Measurements from ENCODE around the gene SCAI. TPM values are rescaled to one million over a fixed set of nuclear protein-coding genes. Genes with fewer than 3 reads are reported as not detected.

Gene SCAI
- total and polyA plus RNA-seq, 2 experiments from 2014 or later = 13.3 to 35.0 TPM

DNA sequence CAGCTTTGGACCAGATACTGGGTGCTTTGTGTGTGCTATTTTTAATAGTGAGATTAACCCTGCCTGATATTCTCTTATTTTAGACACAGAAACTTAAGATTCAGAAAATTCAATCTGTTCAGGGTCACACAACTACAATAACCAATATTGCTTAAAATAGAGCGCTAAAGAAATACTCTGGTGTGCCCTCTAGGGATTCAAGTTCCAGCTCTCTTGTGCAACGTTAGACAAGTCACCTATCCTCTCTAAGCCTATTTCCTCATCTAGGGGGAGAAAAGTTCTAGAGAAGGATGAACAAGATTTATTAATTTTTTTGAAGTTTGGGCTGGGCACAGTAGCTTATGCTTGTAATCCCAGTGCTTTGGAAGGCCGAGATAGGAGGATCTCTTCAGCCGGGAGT is 2.1 kb upstream of the SCAI start:
- no peak for DNase-seq (ENCODE audit: low spot score)
- no peak overlapping the region; the same call in 2 of the 3 replicates for H3K4me3 Mint-ChIP-seq
- peaks cover 10% of the 10 kb centered on the region for H3K27me3 Mint-ChIP-seq (ENCODE audit: insufficient read depth, low read depth, poor library complexity)

More for the DNA sequence above, 2.1 kb upstream of the SCAI start:
- no peak for ATAC-seq
- H3K9me2 ChIP-seq (ENCODE audit: insufficient read depth) = no peaks in the 10 kb centered on the region
- no peak overlapping the region for H3K27ac ChIP-seq (ENCODE audit: low read depth)
- H3K9me3 Mint-ChIP-seq = no peaks in the 10 kb centered on the region
- no peaks in the 10 kb centered on the region for H4K20me1 ChIP-seq (replicated peaks; ENCODE audit: insufficient read depth)
- TF ChIP-seq, protein P1, sequence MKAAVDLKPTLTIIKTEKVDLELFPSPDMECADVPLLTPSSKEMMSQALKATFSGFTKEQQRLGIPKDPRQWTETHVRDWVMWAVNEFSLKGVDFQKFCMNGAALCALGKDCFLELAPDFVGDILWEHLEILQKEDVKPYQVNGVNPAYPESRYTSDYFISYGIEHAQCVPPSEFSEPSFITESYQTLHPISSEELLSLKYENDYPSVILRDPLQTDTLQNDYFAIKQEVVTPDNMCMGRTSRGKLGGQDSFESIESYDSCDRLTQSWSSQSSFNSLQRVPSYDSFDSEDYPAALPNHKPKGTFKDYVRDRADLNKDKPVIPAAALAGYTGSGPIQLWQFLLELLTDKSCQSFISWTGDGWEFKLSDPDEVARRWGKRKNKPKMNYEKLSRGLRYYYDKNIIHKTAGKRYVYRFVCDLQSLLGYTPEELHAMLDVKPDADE (IDR thresholded peaks at IDR 0.05) = no peak
- TF ChIP-seq, protein P2, sequence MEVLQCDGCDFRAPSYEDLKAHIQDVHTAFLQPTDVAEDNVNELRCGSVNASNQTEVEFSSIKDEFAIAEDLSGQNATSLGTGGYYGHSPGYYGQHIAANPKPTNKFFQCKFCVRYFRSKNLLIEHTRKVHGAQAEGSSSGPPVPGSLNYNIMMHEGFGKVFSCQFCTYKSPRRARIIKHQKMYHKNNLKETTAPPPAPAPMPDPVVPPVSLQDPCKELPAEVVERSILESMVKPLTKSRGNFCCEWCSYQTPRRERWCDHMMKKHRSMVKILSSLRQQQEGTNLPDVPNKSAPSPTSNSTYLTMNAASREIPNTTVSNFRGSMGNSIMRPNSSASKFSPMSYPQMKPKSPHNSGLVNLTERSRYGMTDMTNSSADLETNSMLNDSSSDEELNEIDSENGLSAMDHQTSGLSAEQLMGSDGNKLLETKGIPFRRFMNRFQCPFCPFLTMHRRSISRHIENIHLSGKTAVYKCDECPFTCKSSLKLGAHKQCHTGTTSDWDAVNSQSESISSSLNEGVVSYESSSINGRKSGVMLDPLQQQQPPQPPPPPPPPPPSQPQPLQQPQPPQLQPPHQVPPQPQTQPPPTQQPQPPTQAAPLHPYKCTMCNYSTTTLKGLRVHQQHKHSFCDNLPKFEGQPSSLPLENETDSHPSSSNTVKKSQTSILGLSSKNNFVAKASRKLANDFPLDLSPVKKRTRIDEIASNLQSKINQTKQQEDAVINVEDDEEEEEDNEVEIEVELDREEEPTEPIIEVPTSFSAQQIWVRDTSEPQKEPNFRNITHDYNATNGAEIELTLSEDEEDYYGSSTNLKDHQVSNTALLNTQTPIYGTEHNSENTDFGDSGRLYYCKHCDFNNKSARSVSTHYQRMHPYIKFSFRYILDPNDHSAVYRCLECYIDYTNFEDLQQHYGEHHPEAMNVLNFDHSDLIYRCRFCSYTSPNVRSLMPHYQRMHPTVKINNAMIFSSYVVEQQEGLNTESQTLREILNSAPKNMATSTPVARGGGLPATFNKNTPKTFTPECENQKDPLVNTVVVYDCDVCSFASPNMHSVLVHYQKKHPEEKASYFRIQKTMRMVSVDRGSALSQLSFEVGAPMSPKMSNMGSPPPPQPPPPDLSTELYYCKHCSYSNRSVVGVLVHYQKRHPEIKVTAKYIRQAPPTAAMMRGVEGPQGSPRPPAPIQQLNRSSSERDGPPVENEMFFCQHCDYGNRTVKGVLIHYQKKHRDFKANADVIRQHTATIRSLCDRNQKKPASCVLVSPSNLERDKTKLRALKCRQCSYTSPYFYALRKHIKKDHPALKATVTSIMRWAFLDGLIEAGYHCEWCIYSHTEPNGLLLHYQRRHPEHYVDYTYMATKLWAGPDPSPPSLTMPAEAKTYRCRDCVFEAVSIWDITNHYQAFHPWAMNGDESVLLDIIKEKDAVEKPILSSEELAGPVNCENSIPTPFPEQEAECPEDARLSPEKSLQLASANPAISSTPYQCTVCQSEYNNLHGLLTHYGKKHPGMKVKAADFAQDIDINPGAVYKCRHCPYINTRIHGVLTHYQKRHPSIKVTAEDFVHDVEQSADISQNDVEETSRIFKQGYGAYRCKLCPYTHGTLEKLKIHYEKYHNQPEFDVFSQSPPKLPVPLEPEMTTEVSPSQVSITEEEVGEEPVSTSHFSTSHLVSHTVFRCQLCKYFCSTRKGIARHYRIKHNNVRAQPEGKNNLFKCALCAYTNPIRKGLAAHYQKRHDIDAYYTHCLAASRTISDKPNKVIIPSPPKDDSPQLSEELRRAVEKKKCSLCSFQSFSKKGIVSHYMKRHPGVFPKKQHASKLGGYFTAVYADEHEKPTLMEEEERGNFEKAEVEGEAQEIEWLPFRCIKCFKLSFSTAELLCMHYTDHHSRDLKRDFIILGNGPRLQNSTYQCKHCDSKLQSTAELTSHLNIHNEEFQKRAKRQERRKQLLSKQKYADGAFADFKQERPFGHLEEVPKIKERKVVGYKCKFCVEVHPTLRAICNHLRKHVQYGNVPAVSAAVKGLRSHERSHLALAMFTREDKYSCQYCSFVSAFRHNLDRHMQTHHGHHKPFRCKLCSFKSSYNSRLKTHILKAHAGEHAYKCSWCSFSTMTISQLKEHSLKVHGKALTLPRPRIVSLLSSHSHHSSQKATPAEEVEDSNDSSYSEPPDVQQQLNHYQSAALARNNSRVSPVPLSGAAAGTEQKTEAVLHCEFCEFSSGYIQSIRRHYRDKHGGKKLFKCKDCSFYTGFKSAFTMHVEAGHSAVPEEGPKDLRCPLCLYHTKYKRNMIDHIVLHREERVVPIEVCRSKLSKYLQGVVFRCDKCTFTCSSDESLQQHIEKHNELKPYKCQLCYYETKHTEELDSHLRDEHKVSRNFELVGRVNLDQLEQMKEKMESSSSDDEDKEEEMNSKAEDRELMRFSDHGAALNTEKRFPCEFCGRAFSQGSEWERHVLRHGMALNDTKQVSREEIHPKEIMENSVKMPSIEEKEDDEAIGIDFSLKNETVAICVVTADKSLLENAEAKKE (CRISPR knock-in tag; IDR thresholded peaks at IDR 0.05) = no peak
- no peaks in the 10 kb centered on the region for H3F3A ChIP-seq (replicated peaks; ENCODE audit: low read depth)
- peaks cover 12% of the 10 kb centered on the region for H3K36me3 Mint-ChIP-seq (ENCODE audit: low read depth)
- H3K4me1 ChIP-seq (ENCODE audit: insufficient read depth) = peaks cover 12% of the 10 kb centered on the region; the same call in 1 of the 2 replicates
- H3K4me2 ChIP-seq = no peak overlapping the region
- peaks cover 11% of the 10 kb centered on the region for H3K4me1 Mint-ChIP-seq
- no peak overlapping the region for H3K27ac Mint-ChIP-seq
- peaks cover 4% of the 10 kb centered on the region; the same call in 1 of the 2 replicates for H3K36me3 ChIP-seq (ENCODE audit: insufficient read depth)
- H3K27me3 ChIP-seq (ENCODE audit: insufficient read depth) = no peaks in the 10 kb centered on the region
- no peak overlapping the region for H2AFZ ChIP-seq
- no peak overlapping the region for H3K4me3 ChIP-seq
- peaks cover 20% of the 10 kb centered on the region for H3K79me2 ChIP-seq (replicated peaks; ENCODE audit: insufficient read depth)
